OCI-LY1 (cell line): ENCODE data around the gene TRIM7.
A peak's percentile ranks its signal among the peaks of the same experiment; 100 is the strongest.
"Not testable (repeated sequence)": the region's sequence is repeated elsewhere in the genome, so short reads cannot be mapped to it uniquely, and the experiment has no call there.

Experiments
- H2AFZ ChIP-seq: fragments of 200-600 bp; sonication (generic), shearing (Covaris generic); 2 replicates; pipeline ENCODE4 v1.6.0; 2014; ENCODE audit warnings: antibody characterized with exemption, mild to moderate bottlenecking, low read length
- H3F3A ChIP-seq: fragments of 200-600 bp; sonication (generic), shearing (Covaris generic); 2 replicates; pipeline ENCODE4 v1.6.0; 2014; ENCODE audit warnings: mild to moderate bottlenecking, antibody characterized with exemption, low read length, moderate library complexity; ENCODE audit not compliant: insufficient read depth
- H3K27ac ChIP-seq: fragments of 200-600 bp; sonication (generic); 2 replicates; pipeline ENCODE4 v1.5.1; 2014; ENCODE audit warnings: low read length, mixed run types, mild to moderate bottlenecking, low read depth; ENCODE audit not compliant: poor library complexity, severe bottlenecking
- H3K27me3 ChIP-seq: fragments of 200-600 bp; sonication (generic); 2 replicates; pipeline ENCODE4 v1.6.0; 2014; ENCODE audit warnings: antibody characterized with exemption, mild to moderate bottlenecking, low read length, moderate library complexity; ENCODE audit not compliant: insufficient read depth
- H3K36me3 ChIP-seq: fragments of 200-600 bp; sonication (generic); 2 replicates; pipeline ENCODE4 v1.6.1; 2014; ENCODE audit warnings: mild to moderate bottlenecking, antibody characterized with exemption, low read length, moderate library complexity, mixed read lengths; ENCODE audit not compliant: insufficient read depth
- H3K4me1 ChIP-seq: fragments of 200-600 bp; sonication (generic); 2 replicates; pipeline ENCODE4 v1.5.1; 2014; ENCODE audit warnings: mild to moderate bottlenecking, low read length, moderate library complexity; ENCODE audit not compliant: insufficient read depth, severe bottlenecking
- H3K4me2 ChIP-seq: fragments of 200-600 bp; sonication (generic), shearing (Covaris generic); 2 replicates; pipeline ENCODE4 v1.6.1; 2014; ENCODE audit warnings: low read length
- H3K4me3 ChIP-seq: fragments of 200-600 bp; sonication (generic); 2 replicates; pipeline ENCODE4 v1.5.1; 2014; ENCODE audit warnings: low read length, low read depth, mild to moderate bottlenecking, mixed read lengths; ENCODE audit not compliant: poor library complexity, severe bottlenecking
- H3K79me2 ChIP-seq: fragments of 200-600 bp; shearing (Covaris generic); 2 replicates; pipeline ENCODE4 v1.6.1; 2016; ENCODE audit warnings: mixed run types, low read length, mixed read lengths; ENCODE audit not compliant: insufficient read depth
- H3K9ac ChIP-seq: fragments of 200-600 bp; sonication (generic), shearing (Covaris generic); 2 replicates; pipeline ENCODE4 v1.6.1; 2014; ENCODE audit warnings: mild to moderate bottlenecking, low read length, mixed read lengths
- H3K9me2 ChIP-seq: fragments of 200-600 bp; sonication (generic), shearing (Covaris generic); 2 replicates; pipeline ENCODE4 v1.6.1; 2014; ENCODE audit warnings: low read depth, mild to moderate bottlenecking, low read length, mixed read lengths
- H3K9me3 ChIP-seq: fragments of 200-600 bp; shearing (Covaris generic); 2 replicates; pipeline ENCODE4 v1.6.1; 2014; ENCODE audit warnings: low read length, mixed read lengths
- H4K20me1 ChIP-seq: fragments of 200-600 bp; sonication (generic), shearing (Covaris generic); 2 replicates; pipeline ENCODE4 v1.6.0; 2016; ENCODE audit warnings: mild to moderate bottlenecking, low read length; ENCODE audit not compliant: insufficient read depth
- EZH2 ChIP-seq: fragments of 200-600 bp; sonication (generic), shearing (Covaris generic); IDR thresholded peaks from 2 replicates; pipeline ENCODE4 v1.8.0; 2017; ENCODE audit warnings: borderline replicate concordance, mixed run types, mild to moderate bottlenecking, antibody characterized with exemption, low read length, moderate library complexity, mixed read lengths
- TF ChIP-seq, protein P1 (sequence below): fragments of 200-600 bp; sonication (generic), shearing (Covaris generic); IDR thresholded peaks from 2 replicates; pipeline ENCODE4 v1.5.1; 2017; ENCODE audit warnings: mild to moderate bottlenecking, antibody characterized with exemption, low read length, moderate library complexity, mixed read lengths

TRIM7 gene

DNA sequence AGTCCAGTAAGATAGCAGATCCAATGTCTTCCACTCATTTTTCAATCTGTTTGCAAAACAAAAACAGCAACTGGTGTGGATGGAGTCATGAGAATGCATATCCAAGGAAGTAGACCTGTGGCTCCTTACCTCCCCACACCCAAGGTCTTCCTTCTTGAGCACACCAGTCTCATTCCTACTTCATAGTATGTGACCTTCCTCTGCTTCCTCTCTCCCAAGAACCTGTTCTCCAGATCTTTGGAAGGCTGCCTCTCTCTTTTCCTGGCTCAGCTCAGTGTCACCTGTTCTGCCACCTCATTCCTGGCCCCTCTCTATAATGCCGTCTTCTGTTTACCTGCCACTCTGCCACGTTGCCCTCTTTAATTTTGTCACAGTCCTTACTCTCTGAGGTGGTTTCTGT, 7.9 kb upstream of the TRIM7 start:
- no peaks in the 10 kb centered on the region for H4K20me1 ChIP-seq
- H3K9me2 ChIP-seq = no peaks in the 10 kb centered on the region
- H3K9ac ChIP-seq = no peak overlapping the region
- no peaks in the 10 kb centered on the region for H3K79me2 ChIP-seq
- H3K4me2 ChIP-seq = no peak overlapping the region
- H3K27me3 ChIP-seq = no peaks in the 10 kb centered on the region
- no peak overlapping the region for H2AFZ ChIP-seq
- no peak overlapping the region for H3K27ac ChIP-seq
- H3K9me3 ChIP-seq = no peaks in the 10 kb centered on the region
- 0 out of 2 replicates have a peak, but pooled peaks cover 5% of the 10 kb centered on the region for H3F3A ChIP-seq
- TF ChIP-seq, protein P1, sequence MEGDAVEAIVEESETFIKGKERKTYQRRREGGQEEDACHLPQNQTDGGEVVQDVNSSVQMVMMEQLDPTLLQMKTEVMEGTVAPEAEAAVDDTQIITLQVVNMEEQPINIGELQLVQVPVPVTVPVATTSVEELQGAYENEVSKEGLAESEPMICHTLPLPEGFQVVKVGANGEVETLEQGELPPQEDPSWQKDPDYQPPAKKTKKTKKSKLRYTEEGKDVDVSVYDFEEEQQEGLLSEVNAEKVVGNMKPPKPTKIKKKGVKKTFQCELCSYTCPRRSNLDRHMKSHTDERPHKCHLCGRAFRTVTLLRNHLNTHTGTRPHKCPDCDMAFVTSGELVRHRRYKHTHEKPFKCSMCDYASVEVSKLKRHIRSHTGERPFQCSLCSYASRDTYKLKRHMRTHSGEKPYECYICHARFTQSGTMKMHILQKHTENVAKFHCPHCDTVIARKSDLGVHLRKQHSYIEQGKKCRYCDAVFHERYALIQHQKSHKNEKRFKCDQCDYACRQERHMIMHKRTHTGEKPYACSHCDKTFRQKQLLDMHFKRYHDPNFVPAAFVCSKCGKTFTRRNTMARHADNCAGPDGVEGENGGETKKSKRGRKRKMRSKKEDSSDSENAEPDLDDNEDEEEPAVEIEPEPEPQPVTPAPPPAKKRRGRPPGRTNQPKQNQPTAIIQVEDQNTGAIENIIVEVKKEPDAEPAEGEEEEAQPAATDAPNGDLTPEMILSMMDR = no peak
- TF ChIP-seq EZH2 = no peak
- no peaks in the 10 kb centered on the region for H3K36me3 ChIP-seq
- peaks cover 16% of the 10 kb centered on the region for H3K4me1 ChIP-seq
- no peak overlapping the region for H3K4me3 ChIP-seq

DNA sequence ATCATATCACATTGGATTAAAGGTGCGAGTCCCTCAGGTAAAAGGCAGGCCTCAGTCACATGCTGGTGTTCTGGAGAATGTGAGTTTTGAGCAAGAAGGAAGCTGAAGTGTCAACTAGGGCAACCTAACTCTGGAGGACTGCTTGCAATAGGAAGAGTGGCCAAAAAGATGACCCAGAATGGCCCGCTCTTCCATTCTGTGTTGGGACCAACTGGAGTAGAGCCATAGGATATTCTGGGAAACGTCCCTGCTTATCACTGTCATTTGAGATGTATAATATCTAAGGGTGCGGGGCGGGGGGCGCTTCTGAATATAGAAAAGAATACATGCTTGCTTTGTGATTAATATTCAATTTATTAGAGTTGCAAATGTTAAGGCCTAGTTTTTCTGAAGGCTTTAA, 7.1 kb upstream of the TRIM7 start:
- Histone ChIP-seq H3F3A (no peaks in the 10 kb centered on the region), H3K9me3 (no peaks in the 10 kb centered on the region), H3K27me3 (no peaks in the 10 kb centered on the region), H3K4me3 (no peak overlapping the region), H2AFZ (no peak overlapping the region), H3K4me1 (peaks cover 9% of the 10 kb centered on the region), H3K9me2 (no peaks in the 10 kb centered on the region), H4K20me1 (no peaks in the 10 kb centered on the region), H3K27ac (no peak overlapping the region), H3K9ac (no peak overlapping the region), H3K79me2 (no peaks in the 10 kb centered on the region), H3K4me2 (no peak overlapping the region), H3K36me3 (no peaks in the 10 kb centered on the region)
- no peak for TF ChIP-seq EZH2
- TF ChIP-seq, protein P1 = no peak

DNA sequence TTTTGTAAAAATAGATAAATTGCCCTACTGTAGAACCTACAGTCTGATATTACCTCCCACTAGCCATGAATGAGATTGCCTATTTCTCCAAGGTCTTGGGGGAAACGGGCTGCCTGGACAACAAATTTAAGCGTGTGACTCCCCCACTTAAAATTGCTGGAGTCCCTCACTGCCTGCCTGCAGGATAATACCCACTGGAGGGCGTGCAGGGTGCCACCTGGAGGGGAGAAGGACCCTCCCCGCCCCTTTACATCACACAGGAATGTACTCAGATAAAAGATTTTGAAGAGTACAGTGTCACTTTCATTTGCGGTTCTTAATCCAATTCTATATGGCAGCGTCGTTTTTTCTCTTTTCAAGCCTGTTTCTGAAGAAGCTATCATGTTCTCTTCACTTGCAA, 6.2 kb upstream of the TRIM7 start:
- no peak overlapping the region for H2AFZ ChIP-seq
- no peak for TF ChIP-seq EZH2
- TF ChIP-seq, protein P1 = peak; percentile 32; the same call in 1 of the 2 replicates
- no peak overlapping the region for H3K9ac ChIP-seq
- H3K79me2 ChIP-seq = no peaks in the 10 kb centered on the region
- H3F3A ChIP-seq = no peaks in the 10 kb centered on the region
- H3K27ac ChIP-seq = no peak overlapping the region
- H4K20me1 ChIP-seq = no peaks in the 10 kb centered on the region
- H3K9me3 ChIP-seq = no peaks in the 10 kb centered on the region
- no peaks in the 10 kb centered on the region for H3K27me3 ChIP-seq
- no peaks in the 10 kb centered on the region for H3K36me3 ChIP-seq
- no peak overlapping the region for H3K4me2 ChIP-seq
- no peak overlapping the region for H3K4me3 ChIP-seq
- H3K4me1 ChIP-seq = peaks cover 8% of the 10 kb centered on the region
- no peaks in the 10 kb centered on the region for H3K9me2 ChIP-seq

DNA sequence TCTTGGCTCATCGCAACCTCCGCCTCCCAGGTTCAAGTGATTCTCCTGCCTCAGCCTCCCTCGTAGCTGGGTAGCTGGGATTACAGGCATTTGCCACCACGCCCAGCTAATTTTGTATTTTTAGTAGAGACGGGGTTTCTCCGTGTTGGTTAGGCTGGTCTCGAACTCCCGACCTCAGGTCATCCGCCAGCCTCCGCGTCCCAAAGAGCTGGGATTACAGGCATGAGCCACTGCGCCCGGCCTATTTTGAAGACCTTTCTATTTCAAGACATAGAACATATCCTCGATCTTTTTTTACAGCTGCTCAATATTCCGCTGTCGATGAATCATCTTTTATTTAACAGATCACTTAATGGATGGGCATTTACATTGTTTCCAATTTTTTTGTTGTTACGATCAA, 5.7 kb upstream of the TRIM7 start:
- not testable (repeated sequence) for H4K20me1 ChIP-seq, H3K9me3 ChIP-seq, H3K4me1 ChIP-seq, H3K79me2 ChIP-seq, H3K27ac ChIP-seq, H3K9ac ChIP-seq, H3F3A ChIP-seq, H3K9me2 ChIP-seq, H3K27me3 ChIP-seq, H3K4me3 ChIP-seq, H2AFZ ChIP-seq, H3K4me2 ChIP-seq, H3K36me3 ChIP-seq

DNA sequence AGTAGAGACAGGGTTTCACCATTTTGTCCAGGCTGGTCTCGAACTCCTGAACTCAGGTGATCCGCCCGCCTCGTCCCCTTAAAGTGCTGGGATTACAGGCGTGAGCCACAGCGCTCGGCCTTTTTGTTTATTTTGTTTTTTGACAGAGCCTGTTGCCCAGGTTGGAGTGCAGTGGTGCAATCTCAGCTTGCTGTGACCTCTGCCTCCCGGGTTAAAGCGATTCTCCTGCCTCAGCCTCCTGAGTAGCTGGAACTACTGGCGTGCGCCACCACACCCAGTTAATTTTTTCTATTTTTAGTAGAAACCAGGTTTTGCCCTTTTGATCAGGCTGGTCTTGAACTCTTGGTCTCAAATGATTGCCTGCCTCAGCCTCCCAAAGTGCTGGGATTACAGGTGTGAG, 5.2 kb upstream of the TRIM7 start:
- H3K4me3 ChIP-seq, H3F3A ChIP-seq, H3K79me2 ChIP-seq, H3K4me2 ChIP-seq, H3K27ac ChIP-seq, H2AFZ ChIP-seq, H3K27me3 ChIP-seq, H4K20me1 ChIP-seq, H3K9me2 ChIP-seq, H3K9me3 ChIP-seq, H3K9ac ChIP-seq, H3K36me3 ChIP-seq: not testable (repeated sequence)
- H3K4me1 ChIP-seq = peaks cover 15% of the 10 kb centered on the region

DNA sequence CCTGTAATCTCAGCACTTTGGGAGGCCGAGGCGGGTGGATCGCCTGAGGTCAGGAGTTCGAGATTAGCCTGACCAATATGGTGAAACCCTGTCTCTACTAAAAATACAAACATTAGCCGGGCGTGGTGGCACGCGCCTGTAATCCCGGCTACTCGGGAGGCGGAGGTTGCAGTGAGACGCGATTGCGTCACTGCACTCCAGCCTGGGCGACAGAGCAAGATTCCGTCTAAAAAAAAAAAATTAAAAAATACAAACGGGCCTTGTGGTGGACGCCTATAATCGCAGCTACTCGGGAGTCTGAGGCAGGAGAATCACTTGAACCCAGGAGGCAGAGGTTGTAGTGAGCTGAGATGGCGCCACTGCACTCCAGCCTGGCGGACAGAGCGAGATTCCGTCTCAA, 4.0 kb upstream of the TRIM7 start:
- not testable (repeated sequence) for H3K4me2 ChIP-seq, H3K79me2 ChIP-seq, H3K9ac ChIP-seq, H3K27me3 ChIP-seq, H4K20me1 ChIP-seq, H3K27ac ChIP-seq, H3F3A ChIP-seq, H2AFZ ChIP-seq, H3K9me3 ChIP-seq, H3K36me3 ChIP-seq, H3K9me2 ChIP-seq, H3K4me3 ChIP-seq
- H3K4me1 ChIP-seq = peaks cover 25% of the 10 kb centered on the region
